HepG2 (cell line): ENCODE data around the gene ST3GAL2. TPM values are rescaled to one million over a fixed set of nuclear protein-coding genes. Genes with fewer than 3 reads are reported as not detected.

Source experiments
- DNMT3B ChIP-seq: conservative IDR thresholded peaks from 2 replicates; pipeline ENCODE4 v1.6.1; 2016; ENCODE audit warnings: missing biosample characterization, control low read depth
- ETV5 ChIP-seq: IDR thresholded peaks from 2 replicates; pipeline ENCODE4 v1.6.1; 2018; ENCODE audit warnings: missing biosample characterization, missing genetic modification reagents, inconsistent platforms, borderline replicate concordance
- FIP1L1 ChIP-seq: fragments of 200-400 bp; formaldehyde crosslinking; IDR thresholded peaks from 2 replicates; pipeline ENCODE4 v1.6.1; 2018; ENCODE audit warnings: low read depth, mild to moderate bottlenecking, low read length, moderate library complexity, borderline replicate concordance; ENCODE audit not compliant: insufficient read depth
- GATAD2A ChIP-seq: IDR thresholded peaks from 2 replicates; pipeline ENCODE4 v1.6.1; 2016
- IRF9 ChIP-seq: sonication (generic); formaldehyde crosslinking; IDR thresholded peaks from 2 replicates; pipeline ENCODE4 v1.8.0; 2022; ENCODE audit warnings: missing genetic modification reagents, mild to moderate bottlenecking, borderline replicate concordance
- PREB ChIP-seq: sonication (generic); formaldehyde crosslinking; IDR thresholded peaks from 2 replicates; pipeline ENCODE4 v1.4.0; 2020; ENCODE audit warnings: missing genetic modification reagents
- PTBP1 ChIP-seq: fragments of 200-400 bp; formaldehyde crosslinking; IDR thresholded peaks from 2 replicates; pipeline ENCODE4 v1.6.1; 2018; ENCODE audit warnings: low read length, low read depth; ENCODE audit not compliant: poor library complexity, severe bottlenecking
- SAP130 ChIP-seq: IDR thresholded peaks from 2 replicates; pipeline ENCODE4 v1.6.1; 2016; ENCODE audit warnings: low read depth
- ZFP91 ChIP-seq: sonication (generic); formaldehyde crosslinking; IDR thresholded peaks from 2 replicates; pipeline ENCODE4 v1.9.0; 2022; ENCODE audit warnings: missing genetic modification reagents, mild to moderate bottlenecking, borderline replicate concordance
- ZNF10 ChIP-seq: sonication (generic); formaldehyde crosslinking; IDR thresholded peaks from 2 replicates; pipeline ENCODE4 v1.4.0; 2020; ENCODE audit warnings: mild to moderate bottlenecking, low read depth, missing genetic modification reagents, borderline replicate concordance
- ZNF280B ChIP-seq: sonication (generic); formaldehyde crosslinking; IDR thresholded peaks from 2 replicates; pipeline ENCODE4 v1.5.0; 2020; ENCODE audit warnings: missing genetic modification reagents, mild to moderate bottlenecking, borderline replicate concordance
- ZNF281 ChIP-seq: sonication (generic); formaldehyde crosslinking; IDR thresholded peaks from 2 replicates; pipeline ENCODE4 v1.4.0; 2020; ENCODE audit warnings: missing genetic modification reagents, borderline replicate concordance
- ZNF331 ChIP-seq: sonication (generic); formaldehyde crosslinking; IDR thresholded peaks from 2 replicates; pipeline ENCODE4 v1.4.0; 2020; ENCODE audit warnings: missing genetic modification reagents
- ZNF484 ChIP-seq: sonication (generic); formaldehyde crosslinking; IDR thresholded peaks from 2 replicates; pipeline ENCODE4 v1.5.1; 2020; ENCODE audit warnings: mild to moderate bottlenecking, low read depth, missing genetic modification reagents, borderline replicate concordance
- ZNF512B ChIP-seq: sonication (generic); formaldehyde crosslinking; IDR thresholded peaks from 2 replicates; pipeline ENCODE4 v1.5.1; 2020; ENCODE audit warnings: missing genetic modification reagents, mild to moderate bottlenecking, borderline replicate concordance
- polyA plus RNA-seq, 8 experiments: library from polyadenylated mRNA; depleted of rRNA in 3 of 8; stranded (reverse) in 7 of 8; unstranded in 1 of 8; fragments of >200 nt; fragmentation: Illumina TruSeq in 4 of 8; extraction: Trizol in 4 of 8; gene quantifications; 2 replicates each; pipeline versions ENCODE4 v1.2.1 to v1.2.3, GENCODE V29; 2011 to 2016; ENCODE audit warnings: low read depth in 4 of 8, missing spikeins in 1 of 8, mixed read lengths in 1 of 8; ENCODE audit not compliant: insufficient read depth in 1 of 8
- total RNA-seq, 5 experiments: library from RNA; depleted of rRNA; stranded (reverse); fragments of >200 nt; fragmentation: Illumina TruSeq; extraction: Trizol; gene quantifications; 2 replicates each; pipeline ENCODE4 v1.2.3, GENCODE V29; 2016; ENCODE audit warnings: low read depth in 1 of 5

ST3GAL2 gene
- total and polyA plus RNA-seq, 2 of the 13 experiments (the other 11 are each of a cell fraction or from before 2014, with no cell fraction given) = 16.3 to 24.9 TPM

GRCh38 chr16:70416748-70417616 lies 21.9 kb downstream of the ST3GAL2 start (continued):
- TF ChIP-seq IRF9 = peak; percentile 51; the same call in 1 of the 2 replicates
- 0 out of 2 replicates have a peak, but pooled peaks have one; percentile 17 for TF ChIP-seq PREB
- no peak for TF ChIP-seq FIP1L1
- peak; percentile 71; the same call in 1 of the 2 replicates for TF ChIP-seq ZNF281 (CRISPR knock-in tag)
- peak; percentile 35 for TF ChIP-seq PTBP1
- TF ChIP-seq ZNF331 (CRISPR knock-in tag) = peak; percentile 56
- peak; percentile 48; the same call in 1 of the 2 replicates for TF ChIP-seq ETV5 (CRISPR knock-in tag)
- TF ChIP-seq SAP130 (CRISPR knock-in tag) = peak; percentile 51
- 0 out of 2 replicates have a peak, but pooled peaks have one; percentile 43 for TF ChIP-seq ZNF280B
- no peak for TF ChIP-seq ZNF484 (CRISPR knock-in tag)
- no peak for TF ChIP-seq ZNF512B (CRISPR knock-in tag)
- TF ChIP-seq GATAD2A (CRISPR knock-in tag) = 0 out of 2 replicates have a peak, but pooled peaks have one; percentile 22
- TF ChIP-seq ZNF10 = no peak
- TF ChIP-seq DNMT3B = no peak
- TF ChIP-seq ZFP91 (CRISPR knock-in tag) = peak; percentile 65; the same call in 1 of the 2 replicates
